Measurements from ENCODE around the gene CACNA1H.
"Not testable (repeated sequence)": the region's sequence is repeated elsewhere in the genome, so short reads cannot be mapped to it uniquely, and the experiment has no call there.

Gene CACNA1H

GRCh38 chr16:1224558-1224957 is 71.7 kb downstream of the CACNA1H start:
- no peak for TF ChIP-seq CTCF (IDR thresholded peaks at IDR 0.05; ENCODE audit: control insufficient read depth, extremely low read depth, insufficient read depth)
- DNase-seq (ENCODE audit: low read depth) = no peak
- H3K4me3 ChIP-seq (ENCODE audit: low read depth, low read length) = no peak overlapping the region

- no peak for TF ChIP-seq CTCF (IDR thresholded peaks at IDR 0.05; ENCODE audit: control insufficient read depth, extremely low read depth, insufficient read depth)
- no peak within 1 kb of the TSS for H3K4me3 ChIP-seq (ENCODE audit: low read depth, low read length)
- DNase-seq (ENCODE audit: low read depth) = no peak
Measured at GRCh38 chr16:1225051-1225451, 72.1 kb downstream of the CACNA1H start, which contains the start of gene TPSG1. TPSG1 (minus strand) TSS chr16:1225268; CDS start chr16:1225252, 16 bp downstream.

GRCh38 chr16:1225728-1226311 is 72.9 kb downstream of the CACNA1H start:
- DNase-seq (ENCODE audit: low read depth); H3K4me3 ChIP-seq (ENCODE audit: low read depth, low read length): not testable (repeated sequence)

GRCh38 chr16:1226692-1227091 is 73.8 kb downstream of the CACNA1H start:
- not testable (repeated sequence) for H3K4me3 ChIP-seq (ENCODE audit: low read depth, low read length); DNase-seq (ENCODE audit: low read depth)

GRCh38 chr16:1228227-1228626 is 75.3 kb downstream of the CACNA1H start:
- DNase-seq (ENCODE audit: low read depth); H3K4me3 ChIP-seq (ENCODE audit: low read depth, low read length): not testable (repeated sequence)

- not testable (repeated sequence) for H3K4me3 ChIP-seq (ENCODE audit: low read depth, low read length); DNase-seq (ENCODE audit: low read depth)
Measured at GRCh38 chr16:1229476-1229875, 76.6 kb downstream of the CACNA1H start.

- DNase-seq (ENCODE audit: low read depth); H3K4me3 ChIP-seq (ENCODE audit: low read depth, low read length): not testable (repeated sequence)
Measured at GRCh38 chr16:1230084-1230470, 77.2 kb downstream of the CACNA1H start, which contains the start of gene TPSB2. TPSB2 (minus strand) TSS chr16:1230184; CDS start chr16:1229951, 233 bp downstream.

- not testable (repeated sequence) for H3K4me3 ChIP-seq (ENCODE audit: low read depth, low read length); DNase-seq (ENCODE audit: low read depth)
Measured at GRCh38 chr16:1230471-1231212, 77.7 kb downstream of the CACNA1H start.

GRCh38 chr16:1231301-1231700 is 78.4 kb downstream of the CACNA1H start:
- H3K4me3 ChIP-seq (ENCODE audit: low read depth, low read length); DNase-seq (ENCODE audit: low read depth): not testable (repeated sequence)

- DNase-seq (ENCODE audit: low read depth); H3K4me3 ChIP-seq (ENCODE audit: low read depth, low read length): not testable (repeated sequence)
Measured at GRCh38 chr16:1232049-1232748, 79.3 kb downstream of the CACNA1H start.

GRCh38 chr16:1236659-1237058 is 83.8 kb downstream of the CACNA1H start:
- not testable (repeated sequence) for DNase-seq (ENCODE audit: low read depth); H3K4me3 ChIP-seq (ENCODE audit: low read depth, low read length)

GRCh38 chr16:1237990-1238389 is 85.1 kb downstream of the CACNA1H start:
- no peak overlapping the region for H3K4me3 ChIP-seq (ENCODE audit: low read depth, low read length)
- DNase-seq (ENCODE audit: low read depth) = no peak

GRCh38 chr16:1238909-1239308 is 86.0 kb downstream of the CACNA1H start:
- not testable (repeated sequence) for DNase-seq (ENCODE audit: low read depth)

More at GRCh38 chr16:1237990-1238389, 85.1 kb downstream of the CACNA1H start:
- no peak for TF ChIP-seq CTCF (IDR thresholded peaks at IDR 0.05; ENCODE audit: control insufficient read depth, extremely low read depth, insufficient read depth)

GRCh38 chr16:1239575-1239974 is 86.7 kb downstream of the CACNA1H start:
- DNase-seq (ENCODE audit: low read depth); H3K4me3 ChIP-seq (ENCODE audit: low read depth, low read length): not testable (repeated sequence)

More at GRCh38 chr16:1238909-1239308, 86.0 kb downstream of the CACNA1H start:
- peak overlapping the region; percentile 43 for H3K4me3 ChIP-seq (ENCODE audit: low read depth, low read length)

GRCh38 chr16:1240436-1240835 is 87.5 kb downstream of the CACNA1H start, which contains the start of gene TPSAB1:
TPSAB1 (plus strand) TSS chr16:1240705; CDS start chr16:1240939, 234 bp downstream.
- not testable (repeated sequence) for H3K4me3 ChIP-seq (ENCODE audit: low read depth, low read length); DNase-seq (ENCODE audit: low read depth)
